ENCODE data around the gene C12orf42.

Gene C12orf42

DNA sequence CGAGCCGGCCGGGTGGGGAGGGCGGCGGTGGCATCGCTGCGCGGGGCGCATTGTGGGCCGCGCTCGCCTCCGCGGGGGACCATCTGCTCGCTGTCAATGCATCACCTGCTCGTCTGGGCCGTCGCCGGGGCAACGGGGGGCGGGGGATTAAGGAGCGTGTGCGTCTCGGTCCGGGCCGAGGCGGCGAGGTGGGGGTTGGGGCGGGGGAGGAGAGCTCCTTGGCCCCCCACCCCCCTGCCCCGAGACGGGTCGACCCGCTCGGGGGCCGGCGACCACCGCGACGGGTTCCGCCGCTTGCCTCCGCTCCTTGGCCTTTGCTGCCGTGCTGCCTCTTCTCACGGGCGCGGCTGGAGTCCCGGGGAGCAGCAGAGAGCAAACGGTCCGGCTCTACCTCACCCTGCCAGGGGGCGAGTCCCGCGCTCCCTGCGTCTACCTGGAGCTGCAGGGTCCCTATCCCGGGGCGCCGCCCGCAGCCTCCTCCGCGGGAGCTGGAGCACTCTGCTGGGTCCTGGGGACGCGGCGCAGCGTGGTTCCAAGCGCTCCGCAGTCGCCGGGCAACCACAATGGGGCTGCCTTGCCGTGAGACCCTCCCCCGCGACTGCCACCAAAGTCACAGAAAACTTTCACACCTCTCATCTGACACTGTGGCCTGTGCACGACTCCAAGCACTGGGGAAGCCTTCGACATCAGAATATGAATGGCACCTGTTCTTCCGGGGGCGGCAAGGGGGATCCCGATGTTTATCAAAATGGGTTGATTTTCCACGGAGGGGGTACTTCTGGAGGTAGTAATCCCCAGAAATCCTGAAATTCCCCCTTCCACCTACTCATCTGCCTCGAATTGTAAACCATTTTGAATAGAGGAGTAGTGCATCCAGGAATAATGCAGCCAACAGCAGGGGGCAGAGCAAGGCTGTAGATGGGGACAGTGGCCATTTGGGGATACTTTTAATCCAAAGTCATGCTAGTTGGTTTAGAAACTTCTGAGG, at the start of gene C12orf42:
TSS of gene C12orf42 (minus strand) at position 500 of the 988 bp plus-strand sequence. CDS start 17,542 bp downstream, outside the sequence.
- no peak for DNase-seq (ENCODE audit: low read depth)
- H3K4me3 ChIP-seq (ENCODE audit: low read depth, low read length) = peak within 1 kb of the TSS; percentile 33

DNA sequence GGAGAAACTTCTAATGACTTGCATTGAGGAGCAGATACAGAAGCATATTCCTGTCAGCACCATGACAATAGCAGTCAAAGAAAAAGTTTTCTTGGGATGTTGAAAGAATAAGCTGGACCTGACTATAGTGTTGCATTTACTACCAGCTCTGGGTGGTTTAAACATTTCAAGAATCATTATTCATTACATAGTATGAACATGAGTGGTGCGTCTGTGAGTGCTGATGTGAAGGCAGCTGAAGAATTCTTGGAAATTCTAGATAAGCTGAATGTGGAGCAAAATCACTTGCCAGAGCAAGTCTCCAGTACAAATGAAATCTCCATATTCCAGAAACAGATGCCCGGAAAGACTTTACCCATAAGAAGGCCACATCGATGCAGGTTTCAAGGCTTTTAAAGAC, 46.3 kb upstream of the C12orf42 start:
- no peak overlapping the region for H3K4me3 ChIP-seq (ENCODE audit: low read depth, low read length)
- no peak for DNase-seq (ENCODE audit: low read depth)

DNA sequence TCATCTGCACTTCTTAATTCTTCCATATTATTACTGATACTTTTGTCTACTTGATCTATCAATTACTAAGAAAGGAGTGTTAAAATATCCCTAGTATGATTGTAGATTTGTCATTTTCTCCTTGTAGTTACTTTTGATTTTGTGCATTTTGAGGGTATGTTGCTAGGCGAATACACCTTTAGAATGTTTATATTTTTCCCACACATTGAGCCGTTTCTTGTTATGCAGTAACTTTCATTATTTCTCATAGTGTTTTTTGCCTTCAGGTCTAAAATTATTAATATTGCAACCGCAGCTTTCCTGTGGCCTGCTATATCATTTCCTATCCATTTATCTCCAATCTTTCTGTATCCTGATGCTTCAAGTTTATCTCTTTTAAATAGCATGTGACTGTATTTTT, 44.6 kb upstream of the C12orf42 start:
- H3K4me3 ChIP-seq (ENCODE audit: low read depth, low read length) = no peak overlapping the region
- DNase-seq (ENCODE audit: low read depth) = no peak

DNA sequence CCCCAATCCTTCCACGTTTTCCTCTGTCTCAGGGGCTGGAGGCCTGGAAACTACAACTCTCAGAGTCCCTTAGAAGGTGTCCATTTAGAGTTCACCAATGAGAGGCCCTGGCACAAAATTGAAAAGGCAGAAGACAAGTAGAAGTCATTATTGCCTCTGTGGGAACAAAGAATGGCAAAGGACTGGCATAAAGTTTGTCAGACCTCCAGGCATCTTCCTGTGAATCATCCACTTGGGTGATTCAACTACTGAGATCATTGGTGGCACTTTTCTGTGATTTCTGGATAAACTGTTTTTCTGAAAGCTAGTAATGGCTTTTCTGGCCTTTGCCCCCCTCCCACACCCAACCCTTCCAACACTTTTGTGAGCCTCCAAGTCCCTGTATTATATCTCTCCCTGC, 42.6 kb upstream of the C12orf42 start:
- DNase-seq (ENCODE audit: low read depth) = no peak

DNA sequence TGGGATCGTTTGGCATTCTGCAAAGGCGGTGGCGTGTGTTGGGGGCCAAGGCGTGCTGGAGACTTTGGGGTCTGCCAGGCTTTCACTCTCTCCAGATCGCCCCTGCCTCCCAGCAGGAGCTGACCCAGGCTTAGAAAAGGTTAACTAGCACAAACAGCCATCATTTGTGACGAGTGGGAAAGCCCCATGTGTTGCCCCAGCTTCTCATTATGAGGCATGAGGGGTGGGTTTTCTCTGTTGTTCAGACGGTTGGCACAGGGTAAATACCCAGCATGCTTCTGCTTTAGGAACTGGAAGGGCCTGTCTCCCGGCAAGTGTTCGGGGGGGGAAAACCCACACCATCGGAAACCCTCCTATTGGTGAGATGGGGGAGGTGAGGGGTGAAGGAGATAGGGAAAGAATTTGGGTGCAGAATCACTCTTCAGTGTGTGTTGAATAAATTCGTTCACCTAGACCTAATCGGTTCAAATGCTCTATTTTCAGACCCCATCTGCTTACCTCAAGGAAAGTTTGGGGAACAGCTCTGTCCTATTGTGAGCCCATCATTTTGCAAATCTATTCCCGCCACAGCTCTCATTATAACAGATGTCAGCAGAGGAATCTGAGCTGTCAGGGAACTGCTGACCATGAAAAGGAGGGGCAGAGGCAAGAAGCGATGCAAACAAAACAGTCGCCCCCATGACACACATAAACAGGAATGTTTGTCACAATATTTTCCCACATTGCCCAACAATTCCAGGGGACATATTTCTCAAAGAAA, 34.7 kb upstream of the C12orf42 start:
- no peak overlapping the region for H3K4me3 ChIP-seq (ENCODE audit: low read depth, low read length)
- DNase-seq (ENCODE audit: low read depth) = no peak

More for the DNA sequence above, 42.6 kb upstream of the C12orf42 start:
- no peak overlapping the region for H3K4me3 ChIP-seq (ENCODE audit: low read depth, low read length)

DNA sequence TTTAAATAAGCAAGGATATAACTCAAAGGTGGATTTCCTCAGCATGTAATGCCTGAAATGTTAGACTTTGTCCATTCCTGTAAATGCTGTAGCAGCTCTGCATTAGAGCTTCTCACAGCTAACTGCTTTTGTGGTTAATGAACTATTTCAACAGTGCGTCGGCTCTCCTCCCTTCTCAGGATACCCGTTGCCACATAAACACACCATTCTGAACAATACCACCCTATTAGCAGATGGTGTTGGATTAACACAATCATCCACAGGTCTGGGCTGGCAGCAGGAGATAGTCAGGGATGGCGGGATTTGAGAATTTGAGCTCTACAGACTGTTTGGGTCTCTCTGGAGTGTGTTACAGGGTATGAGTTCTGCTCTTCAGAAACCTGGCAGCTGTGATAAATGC, 33.5 kb upstream of the C12orf42 start:
- H3K4me3 ChIP-seq (ENCODE audit: low read depth, low read length) = no peak overlapping the region
- no peak for DNase-seq (ENCODE audit: low read depth)

DNA sequence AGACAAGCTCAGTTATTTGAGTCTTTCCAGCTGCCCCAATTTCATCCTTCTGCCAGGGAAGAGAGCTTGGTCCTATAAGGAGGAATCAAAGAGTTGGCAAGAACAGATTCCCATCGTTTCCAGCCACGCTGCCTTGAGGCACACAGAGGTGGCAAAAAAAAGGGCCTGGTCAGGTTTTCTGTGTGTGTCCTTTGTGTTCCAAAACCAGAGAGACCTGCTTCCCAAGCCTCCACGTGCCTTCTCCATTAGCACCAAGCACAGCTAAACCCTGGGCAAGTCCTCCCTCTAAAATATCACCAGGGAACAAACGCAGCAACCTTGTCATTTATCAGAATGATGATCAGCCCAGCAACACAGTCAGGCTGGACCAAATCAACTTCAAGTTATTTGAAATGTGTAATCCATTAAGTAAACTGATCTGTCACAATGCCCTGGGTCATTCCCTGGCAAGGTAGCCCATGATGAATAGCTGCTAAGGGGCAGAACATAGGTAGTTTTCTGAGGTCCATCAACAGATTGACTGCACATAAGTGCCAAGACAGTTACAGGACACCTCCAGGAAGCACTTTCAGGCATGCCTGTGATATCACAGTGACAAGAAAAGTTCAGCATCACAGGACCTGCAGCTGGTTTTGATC, 28.6 kb upstream of the C12orf42 start:
- H3K4me3 ChIP-seq (ENCODE audit: low read depth, low read length) = no peak overlapping the region
- DNase-seq (ENCODE audit: low read depth) = no peak

DNA sequence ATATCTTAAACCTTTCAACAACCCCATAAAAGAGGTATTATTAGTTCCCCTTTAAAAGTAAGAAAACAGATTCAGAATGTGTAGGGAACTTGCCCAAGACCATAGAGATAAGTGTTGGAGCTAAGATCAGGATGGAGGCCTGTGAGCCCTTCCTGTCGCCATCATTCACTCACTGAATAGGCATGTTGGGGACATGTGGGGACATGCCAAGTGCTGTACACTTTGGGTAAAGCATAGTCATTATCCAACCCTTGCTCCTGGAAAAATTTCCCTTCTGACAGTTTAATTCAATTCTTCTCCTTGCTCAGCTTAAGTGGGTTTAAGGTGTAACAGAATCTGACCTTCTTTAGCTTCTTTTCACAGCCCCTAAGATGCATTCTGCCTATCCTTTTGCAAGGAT, 28.0 kb upstream of the C12orf42 start:
- no peak overlapping the region for H3K4me3 ChIP-seq (ENCODE audit: low read depth, low read length)
- DNase-seq (ENCODE audit: low read depth) = no peak

DNA sequence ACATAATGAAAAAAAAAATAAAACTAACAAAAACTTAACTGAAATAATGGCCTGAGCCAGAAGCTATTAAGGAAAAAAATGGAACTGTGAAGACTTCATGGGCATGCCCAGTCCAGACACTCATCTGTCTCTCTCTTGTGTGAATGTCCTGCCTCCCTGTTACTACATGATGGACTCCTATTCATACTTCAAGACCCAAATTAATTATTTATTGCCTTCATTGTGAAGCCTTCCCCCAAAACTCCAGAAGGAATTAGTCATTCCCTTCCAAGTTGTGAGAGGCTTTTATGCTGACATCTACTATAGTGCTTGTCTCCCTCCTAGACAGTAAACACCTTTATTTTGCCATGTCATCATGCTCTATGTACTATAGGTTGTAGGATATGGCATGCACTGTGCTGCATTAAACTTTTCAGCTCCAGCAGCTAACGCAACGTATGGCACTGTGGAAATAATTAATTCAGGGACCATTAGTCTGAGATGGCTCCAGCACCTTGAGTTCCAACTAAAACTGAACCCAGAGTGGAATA, 25.0 kb upstream of the C12orf42 start:
- DNase-seq (ENCODE audit: low read depth) = no peak
- H3K4me3 ChIP-seq (ENCODE audit: low read depth, low read length) = no peak overlapping the region

DNA sequence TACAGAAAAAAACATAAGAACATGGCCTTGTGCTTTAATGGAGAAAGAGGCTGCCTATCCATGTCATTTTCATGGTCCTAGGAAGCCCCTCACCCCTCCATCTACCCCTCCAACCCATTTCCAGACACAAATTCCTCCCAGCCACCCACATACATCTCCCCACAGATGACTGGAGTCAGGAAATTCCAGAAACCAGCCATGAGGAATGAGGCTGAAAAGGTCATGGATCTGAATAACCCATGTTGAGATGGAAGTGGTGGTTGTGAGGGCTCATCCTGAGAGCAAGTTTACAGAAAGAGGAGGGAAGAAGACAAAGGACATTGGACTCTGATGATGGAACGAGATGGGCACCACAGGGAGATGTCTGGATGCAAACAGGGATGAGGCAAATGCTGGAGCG, 23.9 kb upstream of the C12orf42 start:
- H3K4me3 ChIP-seq (ENCODE audit: low read depth, low read length) = no peak overlapping the region
- no peak for DNase-seq (ENCODE audit: low read depth)

DNA sequence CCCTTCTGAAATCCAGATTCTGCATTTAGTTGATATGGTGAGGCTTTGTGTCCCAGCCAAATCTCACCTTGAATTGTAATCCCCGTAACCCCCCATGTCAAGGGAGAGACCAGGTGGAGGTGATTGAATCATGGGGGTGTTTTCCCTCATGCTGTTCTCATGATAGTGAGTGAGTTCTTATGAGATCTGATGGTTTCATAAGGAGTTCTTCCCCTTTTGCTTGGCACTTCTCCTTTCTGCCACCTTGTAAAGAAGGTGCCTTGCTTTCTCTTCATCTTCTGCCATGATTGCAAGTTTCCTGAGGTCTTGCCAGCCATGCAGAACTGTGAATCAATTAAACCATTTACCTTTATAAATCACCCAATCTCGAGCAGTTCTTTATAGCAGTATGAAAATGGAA, 23.1 kb upstream of the C12orf42 start:
- DNase-seq (ENCODE audit: low read depth) = no peak
- H3K4me3 ChIP-seq (ENCODE audit: low read depth, low read length) = no peak overlapping the region

DNA sequence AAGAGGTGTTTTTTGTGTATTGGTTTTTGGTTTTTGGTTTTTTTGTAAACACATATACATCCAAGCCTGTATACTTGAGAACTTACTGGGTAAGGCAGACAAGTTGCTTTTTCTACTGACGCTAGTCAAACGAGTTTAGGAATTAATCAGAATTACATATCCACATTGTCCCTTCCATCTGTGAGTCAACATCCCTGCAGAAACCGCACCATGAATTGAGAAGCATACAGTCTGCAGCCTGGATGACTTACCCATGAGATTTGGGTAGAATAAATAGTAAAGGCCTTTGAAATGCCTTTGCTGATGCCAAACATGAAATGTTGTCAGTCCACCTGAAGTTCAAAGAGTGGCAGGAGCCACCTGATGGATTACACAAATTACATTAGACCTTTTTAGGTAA, 21.4 kb upstream of the C12orf42 start:
- no peak for DNase-seq (ENCODE audit: low read depth)
- no peak overlapping the region for H3K4me3 ChIP-seq (ENCODE audit: low read depth, low read length)

DNA sequence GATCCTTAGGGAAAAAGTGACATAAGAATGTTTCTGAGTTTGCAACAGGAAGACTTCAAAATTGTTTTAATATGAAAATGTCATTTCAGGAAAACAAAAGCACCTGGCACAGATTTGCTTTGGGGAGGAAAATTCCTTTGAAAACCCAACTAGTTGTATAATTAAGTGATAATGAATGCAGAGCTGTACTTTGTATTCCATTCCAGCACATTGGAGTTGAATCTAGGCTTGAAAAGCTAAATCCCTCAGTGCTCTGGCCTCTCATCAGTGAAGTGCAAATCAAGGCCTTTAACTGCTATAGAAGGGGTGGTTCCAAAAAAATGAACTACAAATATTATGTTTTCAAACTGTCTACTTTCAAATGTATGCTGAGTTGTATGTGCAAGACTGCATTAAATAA, 19.6 kb upstream of the C12orf42 start:
- DNase-seq (ENCODE audit: low read depth) = no peak
- H3K4me3 ChIP-seq (ENCODE audit: low read depth, low read length) = no peak overlapping the region

DNA sequence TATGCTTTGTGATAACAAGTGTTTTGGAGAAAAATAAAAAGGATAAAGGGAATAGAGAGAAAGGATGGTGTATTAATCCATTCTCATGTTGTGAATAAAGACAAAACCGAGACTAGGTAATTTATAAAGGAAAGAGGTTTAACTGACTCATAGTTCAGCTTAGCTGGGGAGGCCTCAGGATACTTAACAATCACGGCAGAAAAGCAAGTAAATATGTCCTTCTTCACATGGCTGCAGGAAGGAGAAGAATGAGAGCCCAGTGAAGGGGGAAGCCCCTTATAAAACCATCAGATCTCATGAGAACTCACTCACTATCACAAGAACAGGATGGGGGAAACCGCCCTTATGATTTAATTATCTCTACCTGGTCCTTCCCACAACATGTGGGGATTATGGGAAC, 18.1 kb upstream of the C12orf42 start:
- no peak overlapping the region for H3K4me3 ChIP-seq (ENCODE audit: low read depth, low read length)
- no peak for DNase-seq (ENCODE audit: low read depth)

DNA sequence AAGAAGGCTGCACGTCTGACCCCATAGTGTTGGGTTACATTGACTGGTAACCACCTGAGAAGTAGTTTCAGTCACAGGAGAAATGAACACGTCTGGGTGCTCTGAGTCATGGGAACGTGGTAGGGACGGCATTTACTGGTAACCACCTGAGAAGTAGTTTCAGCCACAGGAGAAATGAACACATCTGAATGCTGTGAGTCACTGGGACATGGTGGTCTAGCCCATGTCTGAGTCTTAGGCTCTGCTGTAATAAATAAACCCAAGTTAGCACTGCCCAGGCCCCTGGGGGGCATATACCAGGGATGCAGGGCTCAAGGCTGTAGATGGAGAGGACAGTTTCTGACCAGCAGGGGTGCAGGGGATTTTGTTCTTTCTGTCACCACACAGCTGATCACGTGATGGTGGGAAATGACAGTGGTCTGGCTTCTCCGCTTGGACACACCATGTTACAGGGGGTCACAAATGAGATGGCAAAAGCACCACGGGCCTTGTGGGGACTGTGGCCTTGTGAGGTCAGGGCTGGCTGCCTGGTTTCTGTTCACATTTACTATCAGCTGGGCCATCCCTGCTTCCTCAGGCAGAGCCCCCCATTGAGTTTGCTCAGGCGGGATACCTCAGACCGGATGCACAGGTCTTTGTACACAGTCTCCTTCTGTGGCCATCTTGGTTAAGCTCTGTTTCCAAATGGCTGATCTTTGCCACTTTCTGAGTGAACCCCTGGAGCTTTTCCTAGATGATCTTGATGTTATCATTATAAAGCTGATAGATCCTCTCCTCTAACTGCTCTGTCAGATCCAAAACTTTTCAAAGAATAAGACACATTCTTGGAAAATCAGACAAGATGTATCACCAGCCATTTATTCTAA, 9.8 kb upstream of the C12orf42 start:
- DNase-seq (ENCODE audit: low read depth) = no peak

DNA sequence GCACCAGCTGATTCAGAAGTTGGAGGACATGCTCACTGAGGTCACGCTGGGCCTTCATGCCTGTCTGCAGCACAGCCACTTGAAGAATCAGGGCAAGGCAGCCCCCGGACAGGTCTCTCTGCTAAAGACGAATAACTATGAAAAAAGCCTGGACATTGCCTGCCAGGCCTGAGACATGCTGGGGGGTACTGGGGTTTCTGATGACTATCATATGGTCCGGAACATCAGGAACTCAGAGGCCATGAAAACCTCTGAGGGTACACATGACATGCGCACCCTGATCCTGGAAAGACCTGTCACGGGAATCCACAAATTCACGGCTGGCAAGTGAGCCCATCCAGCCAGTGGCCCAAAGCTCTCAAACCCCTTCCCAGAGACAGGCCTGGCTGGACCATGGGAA, 8.8 kb upstream of the C12orf42 start:
- no peak for DNase-seq (ENCODE audit: low read depth)
- no peak overlapping the region for H3K4me3 ChIP-seq (ENCODE audit: low read depth, low read length)

More for the DNA sequence above, 9.8 kb upstream of the C12orf42 start:
- H3K4me3 ChIP-seq (ENCODE audit: low read depth, low read length) = no peak overlapping the region

DNA sequence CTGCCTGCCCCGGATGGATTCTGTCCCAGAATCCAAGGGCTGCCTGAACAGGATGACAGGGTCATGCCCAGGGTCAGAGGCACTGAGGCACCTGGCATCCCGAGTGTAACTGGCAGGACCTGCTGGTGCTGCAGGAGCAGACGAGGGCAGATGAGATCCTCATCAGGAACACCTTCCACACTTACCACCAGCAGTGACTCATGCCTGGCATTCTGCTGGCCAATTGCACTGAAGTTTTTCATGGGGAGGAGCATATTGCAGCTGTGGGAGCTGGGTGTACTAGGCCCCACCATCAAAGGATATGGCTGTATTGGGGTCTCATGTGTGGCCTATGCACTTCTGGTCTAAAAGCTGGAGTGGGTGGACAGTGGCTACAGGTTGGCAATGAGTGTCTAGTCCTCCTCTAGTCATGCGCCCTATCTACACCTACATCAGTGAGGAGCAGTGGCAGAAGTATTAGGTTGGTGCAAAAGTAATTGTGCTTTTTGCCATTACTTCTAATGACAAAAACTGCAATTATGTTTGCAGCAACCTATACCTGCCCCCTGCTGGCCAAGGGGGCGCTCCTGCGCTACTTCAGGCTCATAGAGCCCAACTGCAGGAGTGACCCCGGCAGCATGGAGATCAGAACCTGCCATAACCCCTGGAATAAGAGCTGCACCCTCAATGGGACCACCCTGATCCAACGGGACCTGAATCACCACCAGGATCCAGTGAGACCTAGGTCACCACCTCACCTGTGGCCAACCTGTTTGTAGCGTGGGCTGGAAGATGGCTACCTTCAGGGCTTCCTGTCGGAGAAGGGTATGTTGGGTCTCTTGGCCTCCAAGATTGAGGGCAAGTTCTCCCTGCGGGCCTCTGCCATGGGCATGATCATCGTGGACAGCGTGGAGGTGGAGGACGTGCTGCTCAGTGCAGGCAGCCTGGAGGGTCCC, 8.0 kb upstream of the C12orf42 start:
- no peak for DNase-seq (ENCODE audit: low read depth)
- H3K4me3 ChIP-seq (ENCODE audit: low read depth, low read length) = no peak overlapping the region

DNA sequence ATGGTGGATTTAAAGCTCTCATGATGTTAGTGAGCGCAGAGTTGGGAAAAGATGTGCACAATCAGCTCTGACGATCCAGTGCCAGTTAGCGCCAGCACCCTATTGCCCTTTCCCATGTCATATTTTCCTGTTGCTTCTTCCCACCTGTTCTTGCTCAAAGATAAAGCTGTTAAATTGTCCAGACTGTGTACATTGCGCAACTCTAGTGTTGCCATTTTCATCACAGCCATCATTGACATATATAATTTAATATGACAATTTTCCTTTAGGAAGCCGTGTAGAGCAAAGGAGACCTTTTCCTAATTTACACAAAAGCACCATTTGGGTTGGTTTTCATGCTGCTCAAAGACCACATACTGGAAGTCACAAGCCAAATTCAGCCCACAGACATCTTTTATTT, 5.7 kb upstream of the C12orf42 start:
- DNase-seq (ENCODE audit: low read depth) = no peak
- H3K4me3 ChIP-seq (ENCODE audit: low read depth, low read length) = no peak overlapping the region
